Activated T-cell treated with anti-CD3 and anti-CD28 coated beads, Interleukin-2, amount 50 U/mL, for 48 hours (primary cell): ENCODE measurements around the gene UNK.

Experiments used
- DNase-seq, 2 experiments: peaks; one replicate each; pipeline ENCODE4 v3.0.0-alpha.2; 2020

The UNK gene

GRCh38 chr17:75822119-75822799 lies 37.7 kb downstream of the UNK start:
- DNase-seq: peak; percentile 46 to 47

- no peak for DNase-seq
Observed at GRCh38 chr17:75822800-75823166, 38.2 kb downstream of the UNK start.

GRCh38 chr17:75823257-75824041 lies 38.8 kb downstream of the UNK start:
- DNase-seq: no peak

- DNase-seq: no peak
Observed at GRCh38 chr17:75824050-75824552, 39.5 kb downstream of the UNK start.

GRCh38 chr17:75824666-75825065 lies 40.1 kb downstream of the UNK start:
- no peak for DNase-seq

- no peak for DNase-seq
Observed at GRCh38 chr17:75825149-75825552, 40.5 kb downstream of the UNK start.

GRCh38 chr17:75825748-75826370 lies 41.3 kb downstream of the UNK start:
- no peak for DNase-seq

- no peak for DNase-seq
Observed at GRCh38 chr17:75826561-75827307, 42.1 kb downstream of the UNK start.

- DNase-seq: peak; percentile 83 to 86
Observed at GRCh38 chr17:75827308-75828075, 42.9 kb downstream of the UNK start.

GRCh38 chr17:75828076-75828400 lies 43.4 kb downstream of the UNK start:
- DNase-seq: no peak

- DNase-seq: no peak
Observed at GRCh38 chr17:75828741-75829140, 44.1 kb downstream of the UNK start.

GRCh38 chr17:75829747-75830146 lies 45.1 kb downstream of the UNK start:
- DNase-seq: no peak

- peak; percentile 56 to 64 for DNase-seq
Observed at GRCh38 chr17:75830164-75831031, 45.8 kb downstream of the UNK start.

- DNase-seq: no peak
Observed at GRCh38 chr17:75831032-75831571, 46.5 kb downstream of the UNK start.

GRCh38 chr17:75832164-75832651 lies 47.6 kb downstream of the UNK start:
- peak; percentile 65 to 71 for DNase-seq

GRCh38 chr17:75832652-75833400 lies 48.2 kb downstream of the UNK start:
- peak; percentile 50 to 56 for DNase-seq

GRCh38 chr17:75834279-75834920 lies 49.8 kb downstream of the UNK start:
- DNase-seq: no peak

- no peak for DNase-seq
Observed at GRCh38 chr17:75834928-75835653, 50.5 kb downstream of the UNK start.

GRCh38 chr17:75835654-75835987 lies 51.0 kb downstream of the UNK start:
- no peak for DNase-seq
